Suprapubic skin (tissue), 4 donors: ENCODE data around the gene PLEKHF1. TPM values are rescaled to one million over a fixed set of nuclear protein-coding genes. Genes with fewer than 3 reads are reported as not detected.

Experiments used
- DNase-seq, 2 donors: peaks; one replicate each; pipeline ENCODE4 v3.0.0-alpha.2; 2019; ENCODE audit warnings: low spot score in 2 of 2
- H3K27ac ChIP-seq: fragments of 200-600 bp; sonication (generic); one replicate; pipeline ENCODE4 v1.5.1; 2019
- H3K27me3 ChIP-seq: fragments of 200-600 bp; sonication (generic); one replicate; pipeline ENCODE4 v1.5.1; 2019
- H3K36me3 ChIP-seq: fragments of 200-600 bp; sonication (generic); one replicate; pipeline ENCODE4 v1.5.1; 2019
- H3K4me1 ChIP-seq: fragments of 200-600 bp; sonication (generic); one replicate; pipeline ENCODE4 v1.5.1; 2019
- H3K4me3 ChIP-seq: fragments of 200-600 bp; sonication (generic); one replicate; pipeline ENCODE4 v1.5.1; 2019; ENCODE audit warnings: mild to moderate bottlenecking
- H3K9me3 ChIP-seq: fragments of 200-600 bp; sonication (generic); one replicate; pipeline ENCODE4 v1.5.1; 2019
- CTCF ChIP-seq, 2 donors: fragments of 200-600 bp in 1 of 2; fragments of 450-650 bp in 1 of 2; sonication (generic) in 1 of 2; IDR thresholded peaks; one replicate each; pipeline ENCODE4 v1.5.1; 2016 to 2019; ENCODE audit warnings: antibody characterized with exemption in 2 of 2, mild to moderate bottlenecking in 1 of 2, moderate library complexity in 1 of 2
- EP300 ChIP-seq: sonication (generic); formaldehyde crosslinking; IDR thresholded peaks from one replicate; pipeline ENCODE4 v1.6.1; 2017; ENCODE audit warnings: antibody characterized with exemption
- POLR2A ChIP-seq, 2 donors: fragments of 450-650 bp; IDR thresholded peaks; one replicate each; pipeline ENCODE4 v1.6.1; 2017; ENCODE audit warnings: antibody characterized with exemption in 2 of 2, mild to moderate bottlenecking in 2 of 2, moderate library complexity in 2 of 2
- POLR2AphosphoS5 ChIP-seq, 3 donors: sonication (generic); formaldehyde crosslinking; IDR thresholded peaks; one replicate each; pipeline ENCODE4 v1.6.1; 2017; ENCODE audit warnings: antibody characterized with exemption in 3 of 3
- WGBS: methylation state at CpG from one replicate; pipeline ENCODE4 v1.1.5; 2018; 5-methylcytosine and 5-hydroxymethylcytosine counted together
- total RNA-seq, 4 donors: library from RNA; depleted of rRNA; stranded (reverse); fragments of >200 nt; gene quantifications; one replicate each; pipeline ENCODE4 v1.1.0, GENCODE V29; 2016

The PLEKHF1 gene
- total RNA-seq, 4 donors from 2014 or later: 4.5 to 18.8 (median 9.7) TPM

GRCh38 chr19:29690842-29691241, 25.6 kb downstream of the PLEKHF1 start:
- peaks cover 11% of the 10 kb centered on the region for H3K4me1 ChIP-seq
- TF ChIP-seq CTCF (IDR thresholded peaks at IDR 0.05): no peak
- no peak for TF ChIP-seq POLR2A (IDR thresholded peaks at IDR 0.05)
- TF ChIP-seq POLR2AphosphoS5 (IDR thresholded peaks at IDR 0.05): no peak
- no peak for TF ChIP-seq EP300
- no peak overlapping the region for H3K27ac ChIP-seq
- WGBS: 68% methylated on average over 2 of the region's 2 CpGs
- no peaks in the 10 kb centered on the region for H3K27me3 ChIP-seq
- H3K9me3 ChIP-seq: no peaks in the 10 kb centered on the region
- DNase-seq: no peak
- H3K4me3 ChIP-seq: no peak overlapping the region
- no peaks in the 10 kb centered on the region for H3K36me3 ChIP-seq

- H3K27me3 ChIP-seq: no peaks in the 10 kb centered on the region
- TF ChIP-seq EP300: no peak
- TF ChIP-seq POLR2AphosphoS5 (IDR thresholded peaks at IDR 0.05): no peak
- TF ChIP-seq CTCF (IDR thresholded peaks at IDR 0.05): no peak
- TF ChIP-seq POLR2A (IDR thresholded peaks at IDR 0.05): no peak
- no peak overlapping the region for H3K27ac ChIP-seq
- H3K4me3 ChIP-seq: no peak overlapping the region
- no peaks in the 10 kb centered on the region for H3K36me3 ChIP-seq
- no peaks in the 10 kb centered on the region for H3K9me3 ChIP-seq
- DNase-seq: no peak
- 58% methylated on average over 5 of the region's 5 CpGs for WGBS
- peaks cover 4% of the 10 kb centered on the region for H3K4me1 ChIP-seq
Observed at GRCh38 chr19:29694161-29694560, 28.9 kb downstream of the PLEKHF1 start.

- peaks cover 4% of the 10 kb centered on the region for H3K4me1 ChIP-seq
- DNase-seq: peak; percentile 89 to 93
- H3K27ac ChIP-seq: peak overlapping the region; percentile 20
- no peaks in the 10 kb centered on the region for H3K36me3 ChIP-seq
- WGBS: 71% methylated on average over 17 of the region's 19 CpGs
- H3K27me3 ChIP-seq: no peaks in the 10 kb centered on the region
- H3K9me3 ChIP-seq: no peaks in the 10 kb centered on the region
- peak; percentile 45 to 91 for TF ChIP-seq CTCF (IDR thresholded peaks at IDR 0.05)
- peak in 1 of 3 donors; percentile 35 for TF ChIP-seq POLR2AphosphoS5 (IDR thresholded peaks at IDR 0.05)
- TF ChIP-seq POLR2A (IDR thresholded peaks at IDR 0.05): no peak
- H3K4me3 ChIP-seq: no peak overlapping the region
Observed at GRCh38 chr19:29694669-29695627, 29.7 kb downstream of the PLEKHF1 start.

GRCh38 chr19:29695765-29696564, 30.7 kb downstream of the PLEKHF1 start:
- Histone ChIP-seq H3K9me3 (no peaks in the 10 kb centered on the region), H3K27ac (no peak overlapping the region), H3K27me3 (no peaks in the 10 kb centered on the region), H3K4me1 (peaks cover 4% of the 10 kb centered on the region), H3K4me3 (no peak overlapping the region), H3K36me3 (peaks cover 3% of the 10 kb centered on the region)
- 80% methylated on average over 4 of the region's 6 CpGs for WGBS
- TF ChIP-seq POLR2AphosphoS5 (IDR thresholded peaks at IDR 0.05) (no peak), POLR2A (IDR thresholded peaks at IDR 0.05) (no peak), EP300 (no peak), CTCF (IDR thresholded peaks at IDR 0.05) (no peak)
- no peak for DNase-seq

- Histone ChIP-seq H3K9me3 (no peaks in the 10 kb centered on the region), H3K36me3 (peaks cover 3% of the 10 kb centered on the region), H3K27me3 (no peaks in the 10 kb centered on the region), H3K4me1 (peaks cover 4% of the 10 kb centered on the region), H3K4me3 (no peak overlapping the region), H3K27ac (no peak overlapping the region)
- no peak for DNase-seq
- WGBS: 81% methylated on average over 2 of the region's 2 CpGs
- TF ChIP-seq EP300 (no peak), POLR2AphosphoS5 (IDR thresholded peaks at IDR 0.05) (no peak), POLR2A (IDR thresholded peaks at IDR 0.05) (no peak), CTCF (IDR thresholded peaks at IDR 0.05) (no peak)
Observed at GRCh38 chr19:29696565-29696846, 31.2 kb downstream of the PLEKHF1 start.
